WERI-Rb-1 (cell line): ENCODE results near the gene SLC25A40.
A peak's percentile ranks its signal among the peaks of the same experiment; 100 is the strongest.
"Not testable (repeated sequence)": the region's sequence is repeated elsewhere in the genome, so short reads cannot be mapped to it uniquely, and the experiment has no call there.

Experiments used
- DNase-seq: peaks from one replicate; pipeline ENCODE4 v3.0.0-alpha.2; 2020
- H3K27ac ChIP-seq: fragments of 250-450 bp; sonication (Bioruptor Pico); 2 replicates; pipeline ENCODE4 v1.5.1; 2020; ENCODE audit warnings: mild to moderate bottlenecking, moderate library complexity
- H3K27me3 ChIP-seq: fragments of 250-450 bp; sonication (Bioruptor Pico); 2 replicates; pipeline ENCODE4 v1.5.1; 2021; ENCODE audit warnings: mild to moderate bottlenecking, low read depth, moderate library complexity; ENCODE audit not compliant: insufficient read depth, severe bottlenecking
- H3K36me3 ChIP-seq: fragments of 250-450 bp; sonication (Bioruptor Pico); 2 replicates; pipeline ENCODE4 v1.5.1; 2020; ENCODE audit warnings: mild to moderate bottlenecking, moderate library complexity
- H3K4me3 ChIP-seq: 2 replicates; pipeline ENCODE4 v1.5.1; 2011; ENCODE audit warnings: low read depth, mild to moderate bottlenecking, control low read depth, low read length
- H3K9me3 ChIP-seq: fragments of 250-450 bp; sonication (Bioruptor Pico); 2 replicates; pipeline ENCODE4 v1.5.1; 2021; ENCODE audit warnings: mild to moderate bottlenecking, moderate library complexity; ENCODE audit not compliant: severe bottlenecking
- CTCF ChIP-seq: IDR thresholded peaks from 2 replicates; pipeline ENCODE4 v1.5.1; 2011; ENCODE audit warnings: low read depth, mild to moderate bottlenecking, control low read depth, inconsistent platforms, low read length

SLC25A40 gene

GRCh38 chr7:87852306-87852705, 23.9 kb downstream of the SLC25A40 start:
- Histone ChIP-seq H3K9me3 (no peaks in the 10 kb centered on the region), H3K36me3 (peaks cover 60% of the 10 kb centered on the region), H3K27ac (no peak overlapping the region), H3K4me3 (no peak overlapping the region), H3K27me3 (no peaks in the 10 kb centered on the region)
- TF ChIP-seq CTCF, result no peak
- DNase-seq, result no peak

GRCh38 chr7:87850836-87851593, 25.1 kb downstream of the SLC25A40 start:
- DNase-seq, result no peak
- Histone ChIP-seq H3K36me3 (peaks cover 53% of the 10 kb centered on the region), H3K9me3 (no peaks in the 10 kb centered on the region), H3K4me3 (no peak overlapping the region), H3K27ac (no peak overlapping the region), H3K27me3 (no peaks in the 10 kb centered on the region)
- TF ChIP-seq CTCF, result no peak

- Histone ChIP-seq H3K4me3 (no peak overlapping the region), H3K36me3 (peaks cover 16% of the 10 kb centered on the region; the same call in 1 of the 2 replicates), H3K27me3 (no peaks in the 10 kb centered on the region), H3K9me3 (no peaks in the 10 kb centered on the region), H3K27ac (no peak overlapping the region)
- no peak for TF ChIP-seq CTCF
- DNase-seq, result no peak
These were observed 38.6 kb downstream of the SLC25A40 start for GRCh38 chr7:87837597-87837996.

- Histone ChIP-seq H3K27me3 (no peaks in the 10 kb centered on the region), H3K36me3 (peaks cover 10% of the 10 kb centered on the region), H3K4me3 (no peak overlapping the region), H3K9me3 (no peaks in the 10 kb centered on the region), H3K27ac (no peak overlapping the region)
- TF ChIP-seq CTCF, result no peak
- no peak for DNase-seq
These were observed 43.0 kb downstream of the SLC25A40 start for GRCh38 chr7:87833130-87833529.

DNA sequence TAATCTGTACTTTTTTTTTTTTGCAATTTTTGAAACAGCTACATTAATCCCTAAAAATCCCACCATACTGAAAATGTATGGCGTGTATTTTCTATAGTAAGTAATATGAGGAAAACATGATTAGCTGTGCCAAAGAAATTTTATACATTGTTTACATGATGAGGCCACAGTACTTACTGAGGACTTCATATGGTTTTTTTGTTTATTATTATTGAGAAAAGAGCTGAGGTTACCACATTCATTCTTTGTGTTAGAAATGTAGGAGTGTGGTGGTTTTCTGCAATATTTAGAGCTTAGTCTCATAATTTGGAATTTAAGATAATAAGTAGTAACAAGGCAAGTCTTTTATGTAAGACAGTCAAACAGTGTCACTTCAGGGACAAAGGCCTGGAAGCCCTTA, 45.1 kb downstream of the SLC25A40 start:
- no peak for DNase-seq
- H3K27ac ChIP-seq, result no peak overlapping the region
- no peak for TF ChIP-seq CTCF
- no peaks in the 10 kb centered on the region for H3K9me3 ChIP-seq
- H3K27me3 ChIP-seq, result no peaks in the 10 kb centered on the region
- H3K36me3 ChIP-seq, result peaks cover 10% of the 10 kb centered on the region
- H3K4me3 ChIP-seq, result no peak overlapping the region

DNA sequence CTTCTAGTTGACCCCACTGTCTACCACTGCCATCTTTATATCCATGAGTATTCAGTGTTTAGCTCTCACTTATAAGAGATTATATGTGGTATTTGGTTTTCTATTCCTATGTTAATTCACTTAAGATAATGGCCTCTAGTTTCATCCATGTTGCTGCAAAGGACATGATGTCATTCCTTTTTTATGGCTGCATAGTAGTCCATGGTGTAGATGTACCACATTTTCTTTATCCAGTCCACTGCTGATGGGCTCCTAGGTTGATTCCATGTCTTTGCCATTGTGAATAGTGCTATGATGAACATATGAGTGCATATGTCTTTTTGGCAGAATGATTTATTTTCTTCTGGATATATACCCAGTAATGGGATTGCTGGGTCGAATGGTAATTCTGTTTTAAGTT, 47.8 kb downstream of the SLC25A40 start:
- H3K27ac ChIP-seq, H3K9me3 ChIP-seq, H3K27me3 ChIP-seq, H3K4me3 ChIP-seq, DNase-seq, H3K36me3 ChIP-seq: not testable (repeated sequence)

DNA sequence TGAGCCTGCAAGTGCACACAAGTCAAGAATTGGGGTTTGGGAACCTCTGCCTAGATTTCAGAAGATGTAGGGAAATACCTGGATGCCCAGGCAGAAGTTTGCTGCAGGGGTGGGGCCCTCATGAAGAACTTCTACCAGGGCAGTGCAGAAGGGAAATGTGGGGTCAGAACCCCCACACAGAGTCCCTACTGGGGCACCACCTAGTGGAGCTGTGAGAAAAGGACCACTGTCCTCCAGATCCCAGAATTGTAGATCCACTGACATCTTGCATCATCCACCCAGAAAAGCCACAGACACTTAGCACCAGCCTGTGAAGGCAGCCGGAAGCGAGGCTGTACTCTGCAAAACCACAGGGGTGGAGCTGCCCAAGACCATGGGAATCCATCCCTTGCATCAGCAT, 50.8 kb downstream of the SLC25A40 start:
- H3K9me3 ChIP-seq, H3K4me3 ChIP-seq, H3K27ac ChIP-seq, H3K27me3 ChIP-seq, H3K36me3 ChIP-seq: not testable (repeated sequence)
- DNase-seq, result peak; percentile 9

DNA sequence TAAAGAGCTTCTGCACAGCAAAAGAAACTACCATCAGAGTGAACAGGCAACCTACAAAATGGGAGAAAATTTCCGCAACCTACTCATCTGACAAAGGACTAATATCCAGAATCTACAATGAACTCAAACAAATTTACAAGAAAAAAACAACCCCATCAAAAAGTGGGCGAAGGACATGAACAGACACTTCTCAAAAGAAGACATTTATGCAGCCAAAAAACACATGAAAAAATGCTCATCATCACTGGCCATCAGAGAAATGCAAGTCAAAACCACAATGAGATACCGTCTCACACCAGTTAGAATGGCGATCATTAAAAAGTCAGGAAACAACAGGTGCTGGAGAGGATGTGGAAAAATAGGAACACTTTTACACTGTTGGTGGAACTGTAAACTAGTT, 54.1 kb downstream of the SLC25A40 start:
- not testable (repeated sequence) for H3K27me3 ChIP-seq, H3K9me3 ChIP-seq, H3K27ac ChIP-seq, H3K36me3 ChIP-seq, H3K4me3 ChIP-seq, DNase-seq
